AG10803 (cell line): ENCODE data around the gene RNF38.
"Not testable (repeated sequence)": the region's sequence is repeated elsewhere in the genome, so short reads cannot be mapped to it uniquely, and the experiment has no call there.

Source experiments
- DNase-seq: peaks from one replicate; pipeline ENCODE4 v3.0.0; 2010; ENCODE audit warnings: low read depth
- H3K4me3 ChIP-seq: 2 replicates; pipeline ENCODE4 v1.5.1; 2011; ENCODE audit warnings: mild to moderate bottlenecking, low read length, control low read depth
- CTCF ChIP-seq: conservative IDR thresholded peaks from 2 replicates; pipeline ENCODE4 v1.5.1; 2011; ENCODE audit warnings: mild to moderate bottlenecking, low read length, control low read depth, inconsistent platforms

Gene RNF38

GRCh38 chr9:36426348-36426747 is 26.3 kb upstream of the RNF38 start:
- DNase-seq: no peak
- no peak for TF ChIP-seq CTCF
- H3K4me3 ChIP-seq: no peak overlapping the region

GRCh38 chr9:36424289-36425055 is 24.4 kb upstream of the RNF38 start:
- TF ChIP-seq CTCF: no peak
- DNase-seq: no peak
- H3K4me3 ChIP-seq: no peak overlapping the region

- H3K4me3 ChIP-seq: no peak overlapping the region
- TF ChIP-seq CTCF: no peak
- DNase-seq: no peak
Measured at GRCh38 chr9:36423206-36423605, 23.1 kb upstream of the RNF38 start.

GRCh38 chr9:36416890-36417289 is 16.8 kb upstream of the RNF38 start:
- DNase-seq: no peak
- no peak overlapping the region for H3K4me3 ChIP-seq
- no peak for TF ChIP-seq CTCF

GRCh38 chr9:36415822-36416525 is 15.9 kb upstream of the RNF38 start:
- DNase-seq: no peak
- TF ChIP-seq CTCF: no peak
- H3K4me3 ChIP-seq: no peak overlapping the region

GRCh38 chr9:36411410-36411809 is 11.3 kb upstream of the RNF38 start:
- not testable (repeated sequence) for H3K4me3 ChIP-seq
- DNase-seq: peak; percentile 22

- H3K4me3 ChIP-seq, DNase-seq: not testable (repeated sequence)
Measured at GRCh38 chr9:36409076-36409475, 9.0 kb upstream of the RNF38 start.

- DNase-seq: peak; percentile 66
- no peak overlapping the region for H3K4me3 ChIP-seq
- TF ChIP-seq CTCF: peak; percentile 97
Measured at GRCh38 chr9:36407122-36407723, 7.2 kb upstream of the RNF38 start.
